Thoracic aorta (tissue), 2 donors: ENCODE measurements around the gene EIF4EBP2. TPM values are rescaled to one million over a fixed set of nuclear protein-coding genes. Genes with fewer than 3 reads are reported as not detected.
A peak's percentile ranks its signal among the peaks of the same experiment; 100 is the strongest.

ENCODE experiments used
- ATAC-seq: fragments of 150-250 bp; one replicate; pipeline ENCODE4 v1.8.0; 2017; ENCODE audit warnings: low read depth; ENCODE audit not compliant: insufficient number of reproducible peaks, low FRiP score
- DNase-seq: peaks from one replicate; pipeline ENCODE4 v3.0.0-alpha.2; 2020; ENCODE audit warnings: low spot score
- H3K27ac ChIP-seq, 2 donors: fragments of 200-600 bp; sonication (generic); 1 replicate in 1 of 2; 2 replicates in 1 of 2; pipeline ENCODE4 v1.5.1; 2016; ENCODE audit warnings: mild to moderate bottlenecking in 2 of 2, moderate library complexity in 2 of 2
- H3K27me3 ChIP-seq: fragments of 200-600 bp; sonication (generic); replicated peaks from 2 replicates; pipeline ENCODE4 v1.6.0; 2016; ENCODE audit warnings: mild to moderate bottlenecking; ENCODE audit not compliant: insufficient read depth
- H3K36me3 ChIP-seq: fragments of 200-600 bp; sonication (generic); one replicate; pipeline ENCODE4 v1.5.1; 2016
- H3K4me1 ChIP-seq, 2 donors: fragments of 200-600 bp; sonication (generic); 1 replicate in 1 of 2; 2 replicates in 1 of 2; pipeline versions ENCODE4 v1.5.1 to v1.6.0; 2016; ENCODE audit warnings: low read depth in 2 of 2, mild to moderate bottlenecking in 1 of 2; ENCODE audit not compliant: control insufficient read depth in 1 of 2
- H3K4me3 ChIP-seq: fragments of 200-600 bp; sonication (generic); 2 replicates; pipeline ENCODE4 v1.5.1; 2016; ENCODE audit warnings: mild to moderate bottlenecking
- H3K9me3 ChIP-seq: fragments of 200-600 bp; sonication (generic); 2 replicates; pipeline ENCODE4 v1.5.1; 2016
- CTCF ChIP-seq: fragments of 200-600 bp; sonication (generic); IDR thresholded peaks from one replicate; pipeline ENCODE4 v1.5.1; 2019; ENCODE audit warnings: antibody characterized with exemption
- total RNA-seq, 2 donors: library from RNA; depleted of rRNA; stranded (reverse); fragments of >200 nt; gene quantifications; one replicate each; pipeline versions ENCODE4 v1.1.0 to v1.2.3, GENCODE V29; 2016

EIF4EBP2 gene
- total RNA-seq, 2 donors from 2014 or later, result 52.8 to 60.0 TPM

GRCh38 chr10:70440296-70441160 lies 36.6 kb downstream of the EIF4EBP2 start:
- ATAC-seq (no peak), DNase-seq (no peak)
- TF ChIP-seq CTCF, result peak; percentile 15
- Histone ChIP-seq H3K27me3 (peaks cover 17% of the 10 kb centered on the region), H3K4me1 (peaks cover 11 to 15% of the 10 kb centered on the region in 2 donors), H3K27ac (no peak overlapping the region), H3K4me3 (peak overlapping the region; percentile 63), H3K36me3 (no peaks in the 10 kb centered on the region), H3K9me3 (no peaks in the 10 kb centered on the region)

GRCh38 chr10:70441161-70441894 lies 37.4 kb downstream of the EIF4EBP2 start, which contains the start of gene NODAL:
Gene NODAL, minus strand, starts transcription at chr10:70441681. Its CDS starts 14 bp downstream, at chr10:70441667.
- H3K27ac ChIP-seq, result no peak within 1 kb of the TSS
- H3K4me1 ChIP-seq, result peaks cover 11 to 15% of the 10 kb centered on the region in 2 donors
- DNase-seq (no peak), ATAC-seq (no peak)
- peaks cover 17% of the 10 kb centered on the region for H3K27me3 ChIP-seq
- H3K9me3 ChIP-seq, result no peaks in the 10 kb centered on the region
- H3K36me3 ChIP-seq, result no peaks in the 10 kb centered on the region
- peak within 1 kb of the TSS; percentile 63 for H3K4me3 ChIP-seq
- no peak for TF ChIP-seq CTCF

GRCh38 chr10:70441895-70442309 lies 38.0 kb downstream of the EIF4EBP2 start:
- ATAC-seq (no peak), DNase-seq (no peak)
- no peak overlapping the region for H3K4me3 ChIP-seq
- no peak overlapping the region for H3K27ac ChIP-seq
- H3K4me1 ChIP-seq, result peaks cover 11 to 15% of the 10 kb centered on the region in 2 donors
- H3K9me3 ChIP-seq, result no peaks in the 10 kb centered on the region
- TF ChIP-seq CTCF, result no peak
- peaks cover 17% of the 10 kb centered on the region for H3K27me3 ChIP-seq
- H3K36me3 ChIP-seq, result no peaks in the 10 kb centered on the region

- no peak for TF ChIP-seq CTCF
- ATAC-seq, result no peak
- Histone ChIP-seq H3K4me3 (no peak overlapping the region), H3K36me3 (no peaks in the 10 kb centered on the region), H3K4me1 (peaks cover 11 to 15% of the 10 kb centered on the region in 2 donors), H3K9me3 (no peaks in the 10 kb centered on the region), H3K27me3 (peaks cover 17% of the 10 kb centered on the region), H3K27ac (no peak overlapping the region)
- DNase-seq, result no peak
These were observed 38.5 kb downstream of the EIF4EBP2 start for GRCh38 chr10:70442332-70442988.
